GM19023 (cell line): ENCODE results near the gene DUSP2.

Experiments used
- ATAC-seq: cut with Tn5 transposase; IDR thresholded peaks from one replicate; pipeline ENCODE4 v1.9.1; 2021; ENCODE audit warnings: mild to moderate bottlenecking, moderate library complexity; ENCODE audit not compliant: unreplicated experiment

The DUSP2 gene

GRCh38 chr2:96116424-96116878, 28.8 kb downstream of the DUSP2 start, which contains the start of gene ADRA2B:
ADRA2B (minus strand) TSS chr2:96116571; CDS start chr2:96116149, 422 bp downstream.
- ATAC-seq, result peak; percentile 47

GRCh38 chr2:96115631-96116423, 29.4 kb downstream of the DUSP2 start:
- ATAC-seq, result no peak

- ATAC-seq, result no peak
Observed at GRCh38 chr2:96114903-96115581, 30.2 kb downstream of the DUSP2 start.

- no peak for ATAC-seq
Observed at GRCh38 chr2:96114546-96114902, 30.7 kb downstream of the DUSP2 start.

GRCh38 chr2:96113951-96114350, 31.3 kb downstream of the DUSP2 start:
- no peak for ATAC-seq

- no peak for ATAC-seq
Observed at GRCh38 chr2:96113367-96113677, 31.9 kb downstream of the DUSP2 start.

- ATAC-seq, result no peak
Observed at GRCh38 chr2:96112501-96113366, 32.5 kb downstream of the DUSP2 start.

GRCh38 chr2:96111823-96112500, 33.3 kb downstream of the DUSP2 start:
- ATAC-seq, result no peak

- ATAC-seq, result no peak
Observed at GRCh38 chr2:96111257-96111640, 34.0 kb downstream of the DUSP2 start.

GRCh38 chr2:96110621-96111256, 34.5 kb downstream of the DUSP2 start:
- ATAC-seq, result no peak

GRCh38 chr2:96109931-96110511, 35.2 kb downstream of the DUSP2 start:
- ATAC-seq, result no peak

GRCh38 chr2:96109361-96109680, 35.9 kb downstream of the DUSP2 start:
- no peak for ATAC-seq

GRCh38 chr2:96108541-96109360, 36.5 kb downstream of the DUSP2 start:
- ATAC-seq, result no peak

- no peak for ATAC-seq
Observed at GRCh38 chr2:96108151-96108540, 37.1 kb downstream of the DUSP2 start.

GRCh38 chr2:96107708-96108065, 37.6 kb downstream of the DUSP2 start:
- no peak for ATAC-seq

- ATAC-seq, result no peak
Observed at GRCh38 chr2:96106991-96107707, 38.1 kb downstream of the DUSP2 start.

GRCh38 chr2:96105994-96106715, 39.1 kb downstream of the DUSP2 start:
- no peak for ATAC-seq
